Mesenchymal stem cell (in vitro differentiated cells and primary cell): ENCODE data around the gene NT5DC3.

Experiments used
- DNase-seq: peaks from one replicate; pipeline ENCODE4 v3.0.0-alpha.2; 2013
- H2AFZ ChIP-seq: one replicate; pipeline ENCODE4 v1.6.1; 2013; ENCODE audit warnings: low read depth, mild to moderate bottlenecking, control low read depth, inconsistent platforms, low read length, moderate library complexity
- H2AK5ac ChIP-seq: 2 replicates; pipeline ENCODE4 v1.6.1; 2013; ENCODE audit warnings: low read length, moderate library complexity, mild to moderate bottlenecking, inconsistent platforms; ENCODE audit not compliant: severe bottlenecking
- H2BK120ac ChIP-seq: one replicate; pipeline ENCODE4 v1.6.1; 2013; ENCODE audit warnings: low read depth, mild to moderate bottlenecking, inconsistent platforms, low read length, moderate library complexity
- H2BK12ac ChIP-seq, 2 experiments: one replicate each; pipeline ENCODE4 v1.6.1; 2013; ENCODE audit warnings: inconsistent platforms in 2 of 2, low read length in 2 of 2, mild to moderate bottlenecking in 2 of 2, moderate library complexity in 2 of 2, control low read depth in 1 of 2
- H2BK15ac ChIP-seq: one replicate; pipeline ENCODE4 v1.6.1; 2013; ENCODE audit warnings: mild to moderate bottlenecking, low read depth, inconsistent platforms; ENCODE audit not compliant: poor library complexity, severe bottlenecking
- H2BK5ac ChIP-seq: 2 replicates; pipeline ENCODE4 v1.6.1; 2013; ENCODE audit warnings: low read depth, mild to moderate bottlenecking, low read length, control low read depth, inconsistent platforms; ENCODE audit not compliant: poor library complexity, severe bottlenecking
- H3K14ac ChIP-seq, 2 experiments: one replicate each; pipeline ENCODE4 v1.6.1; 2013; ENCODE audit warnings: inconsistent platforms in 2 of 2, low read length in 2 of 2, control low read depth in 1 of 2, mild to moderate bottlenecking in 1 of 2, moderate library complexity in 1 of 2
- H3K18ac ChIP-seq, 2 experiments: one replicate each; pipeline ENCODE4 v1.6.1; 2013; ENCODE audit warnings: inconsistent platforms in 2 of 2, low read length in 2 of 2, control low read depth in 1 of 2, low read depth in 1 of 2, mild to moderate bottlenecking in 1 of 2
- H3K23ac ChIP-seq, 2 experiments: one replicate each; pipeline ENCODE4 v1.6.1; 2013; ENCODE audit warnings: inconsistent platforms in 2 of 2, low read length in 2 of 2, mild to moderate bottlenecking in 2 of 2, moderate library complexity in 2 of 2, control low read depth in 1 of 2
- H3K27ac ChIP-seq: 2 replicates; pipeline ENCODE4 v1.5.1; 2013; ENCODE audit warnings: mild to moderate bottlenecking, moderate library complexity, low read length, control low read depth, inconsistent platforms; ENCODE audit not compliant: poor library complexity, severe bottlenecking
- H3K27me3 ChIP-seq, 2 experiments: 2 replicates each; pipeline versions ENCODE4 v1.6.1 to v1.7.0; 2013; ENCODE audit warnings: low read length in 2 of 2, mild to moderate bottlenecking in 2 of 2, moderate library complexity in 2 of 2, control low read depth in 1 of 2, inconsistent platforms in 1 of 2; ENCODE audit not compliant: control insufficient read depth in 1 of 2, insufficient read depth in 1 of 2
- H3K36me3 ChIP-seq, 2 experiments: 2 replicates each; pipeline versions ENCODE4 v1.6.1 to v1.7.0; 2013; ENCODE audit warnings: low read length in 2 of 2, control low read depth in 1 of 2, inconsistent platforms in 1 of 2, low read depth in 1 of 2, mild to moderate bottlenecking in 1 of 2; ENCODE audit not compliant: insufficient read depth in 2 of 2, control insufficient read depth in 1 of 2
- H3K4ac ChIP-seq, 2 experiments: one replicate each; pipeline ENCODE4 v1.6.1; 2013; ENCODE audit warnings: inconsistent platforms in 2 of 2, low read length in 2 of 2, mild to moderate bottlenecking in 2 of 2, moderate library complexity in 2 of 2, control low read depth in 1 of 2, low read depth in 1 of 2
- H3K4me1 ChIP-seq: 2 replicates; pipeline ENCODE4 v1.6.1; 2013; ENCODE audit warnings: low read depth, low read length, control low read depth; ENCODE audit not compliant: control insufficient read depth, insufficient read depth
- H3K4me2 ChIP-seq: 2 replicates; pipeline ENCODE4 v1.6.1; 2013; ENCODE audit warnings: low read length, mild to moderate bottlenecking, inconsistent platforms; ENCODE audit not compliant: poor library complexity, severe bottlenecking
- H3K4me3 ChIP-seq, 2 experiments: 2 replicates each; pipeline versions ENCODE4 v1.5.1 to v1.7.0; 2013; ENCODE audit warnings: low read length in 2 of 2, mild to moderate bottlenecking in 2 of 2, control low read depth in 1 of 2, low read depth in 1 of 2; ENCODE audit not compliant: insufficient read depth in 1 of 2
- H3K79me1 ChIP-seq: replicated peaks from 2 replicates; pipeline ENCODE4 v1.6.1; 2013; ENCODE audit warnings: mild to moderate bottlenecking, control low read depth, low read length, inconsistent platforms; ENCODE audit not compliant: poor library complexity, severe bottlenecking
- H3K9ac ChIP-seq: 2 replicates; pipeline ENCODE4 v1.7.0; 2013; ENCODE audit warnings: mild to moderate bottlenecking, low read length, moderate library complexity
- H3K9me3 ChIP-seq: 2 replicates; pipeline ENCODE4 v1.7.0; 2013; ENCODE audit warnings: mild to moderate bottlenecking, low read length; ENCODE audit not compliant: control insufficient read depth
- H4K8ac ChIP-seq: one replicate; pipeline ENCODE4 v1.6.1; 2013; ENCODE audit warnings: inconsistent platforms, mild to moderate bottlenecking, low read length, moderate library complexity
- H4K91ac ChIP-seq: one replicate; pipeline ENCODE4 v1.6.1; 2013; ENCODE audit warnings: mild to moderate bottlenecking, low read length, inconsistent platforms
- WGBS: methylation state at CpG from one replicate; pipeline ENCODE4 v1.1.7; 2013; ENCODE audit warnings: mixed read lengths; 5-methylcytosine and 5-hydroxymethylcytosine counted together

Gene NT5DC3

DNA sequence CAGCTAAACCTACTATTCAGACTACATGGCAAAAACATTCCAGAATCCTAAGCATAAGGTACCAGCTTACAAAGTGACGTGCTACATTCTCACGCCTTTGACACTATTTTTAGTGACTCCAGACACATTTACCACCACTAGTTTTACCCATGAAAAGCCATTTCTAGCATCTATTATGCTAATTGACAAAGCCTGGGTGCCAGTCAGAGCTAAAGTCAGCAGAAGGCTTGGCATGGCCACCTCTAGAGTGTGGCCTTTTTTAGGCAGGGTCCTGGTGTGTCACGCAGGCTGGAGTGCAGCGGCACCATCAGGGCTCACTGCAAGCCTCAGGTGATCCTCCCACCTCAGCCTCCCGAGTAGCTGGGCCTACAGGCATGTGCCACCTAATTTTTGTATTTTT lies 75.7 kb downstream of the NT5DC3 start:
- no peak overlapping the region for H4K91ac ChIP-seq
- H4K8ac ChIP-seq, result no peak overlapping the region
- H2BK5ac ChIP-seq, result no peak overlapping the region
- H3K36me3 ChIP-seq, result peaks cover 18 to 31% of the 10 kb centered on the region in 2 experiments
- no peaks in the 10 kb centered on the region for H3K9me3 ChIP-seq
- no peak overlapping the region for H3K27ac ChIP-seq
- H3K27me3 ChIP-seq, result no peaks in the 10 kb centered on the region
- H3K79me1 ChIP-seq, result peaks cover 2% of the 10 kb centered on the region
- no peak overlapping the region for H2AFZ ChIP-seq
- H3K4me2 ChIP-seq, result no peak overlapping the region
- no peak for DNase-seq
- no peak overlapping the region for H3K4me3 ChIP-seq
- H2BK15ac ChIP-seq, result no peak overlapping the region
- no peak overlapping the region for H2BK120ac ChIP-seq
- no peak overlapping the region for H3K4ac ChIP-seq
- peaks cover 6% of the 10 kb centered on the region for H3K4me1 ChIP-seq
- no peak overlapping the region for H3K18ac ChIP-seq
- no peak overlapping the region for H3K23ac ChIP-seq
- no peak overlapping the region for H2AK5ac ChIP-seq
- H3K14ac ChIP-seq, result no peak overlapping the region
- no peak overlapping the region for H3K9ac ChIP-seq
- 95% methylated on average over 5 of the region's 5 CpGs for WGBS
- H2BK12ac ChIP-seq, result no peak overlapping the region

- Histone ChIP-seq H3K18ac (no peak overlapping the region), H3K79me1 (peaks cover 2% of the 10 kb centered on the region), H2AFZ (no peak overlapping the region), H2BK5ac (no peak overlapping the region), H3K36me3 (peaks cover 18 to 48% of the 10 kb centered on the region in 2 experiments), H3K9me3 (no peaks in the 10 kb centered on the region), H3K27ac (no peak overlapping the region), H3K9ac (no peak overlapping the region), H3K4me2 (no peak overlapping the region), H3K4me1 (no peaks in the 10 kb centered on the region), H4K8ac (no peak overlapping the region), H2AK5ac (no peak overlapping the region), H3K27me3 (no peaks in the 10 kb centered on the region), H4K91ac (no peak overlapping the region), H2BK12ac (no peak overlapping the region), H3K4me3 (no peak overlapping the region), H3K14ac (no peak overlapping the region), H2BK120ac (no peak overlapping the region), H2BK15ac (no peak overlapping the region), H3K23ac (no peak overlapping the region), H3K4ac (no peak overlapping the region)
- DNase-seq, result no peak
- WGBS, result 88% methylated on average over 5 of the region's 5 CpGs
Observed at GRCh38 chr12:103762473-103762872, 78.6 kb downstream of the NT5DC3 start.

- H4K91ac ChIP-seq, result no peak overlapping the region
- no peaks in the 10 kb centered on the region for H3K27me3 ChIP-seq
- H3K36me3 ChIP-seq, result peaks cover 9 to 41% of the 10 kb centered on the region in 2 experiments
- no peak overlapping the region for H3K27ac ChIP-seq
- H3K4me2 ChIP-seq, result no peak overlapping the region
- WGBS, result 92% methylated on average over 10 of the region's 10 CpGs
- no peak overlapping the region for H3K18ac ChIP-seq
- H3K14ac ChIP-seq, result no peak overlapping the region
- H2AK5ac ChIP-seq, result no peak overlapping the region
- H2BK5ac ChIP-seq, result no peak overlapping the region
- no peak overlapping the region for H4K8ac ChIP-seq
- no peaks in the 10 kb centered on the region for H3K9me3 ChIP-seq
- no peak overlapping the region for H2BK15ac ChIP-seq
- H3K9ac ChIP-seq, result no peak overlapping the region
- no peaks in the 10 kb centered on the region for H3K4me1 ChIP-seq
- no peak overlapping the region for H3K4ac ChIP-seq
- H2BK120ac ChIP-seq, result no peak overlapping the region
- no peak overlapping the region for H2BK12ac ChIP-seq
- H3K4me3 ChIP-seq, result no peak overlapping the region
- no peak overlapping the region for H2AFZ ChIP-seq
- no peak for DNase-seq
- H3K79me1 ChIP-seq, result peaks cover 2% of the 10 kb centered on the region
- no peak overlapping the region for H3K23ac ChIP-seq
Observed at GRCh38 chr12:103758310-103759089, 82.5 kb downstream of the NT5DC3 start.

GRCh38 chr12:103757248-103757647 lies 83.8 kb downstream of the NT5DC3 start:
- Histone ChIP-seq H2BK5ac (no peak overlapping the region), H3K14ac (no peak overlapping the region), H3K18ac (no peak overlapping the region), H3K9me3 (no peaks in the 10 kb centered on the region), H2BK15ac (no peak overlapping the region), H3K4me1 (no peaks in the 10 kb centered on the region), H3K27ac (no peak overlapping the region), H3K4ac (no peak overlapping the region), H2AK5ac (no peak overlapping the region), H2AFZ (no peak overlapping the region), H3K23ac (no peak overlapping the region), H3K27me3 (no peaks in the 10 kb centered on the region), H3K79me1 (peaks cover under 1% of the 10 kb centered on the region), H3K4me2 (no peak overlapping the region), H3K36me3 (peaks cover 0 to 29% of the 10 kb centered on the region in 2 experiments), H2BK120ac (no peak overlapping the region), H3K9ac (no peak overlapping the region), H3K4me3 (no peak overlapping the region), H4K91ac (no peak overlapping the region), H2BK12ac (no peak overlapping the region), H4K8ac (no peak overlapping the region)
- 96% methylated on average over 1 of the region's 1 CpG for WGBS
- DNase-seq, result no peak
